A549 (cell line): ENCODE results near the gene CLASP2. TPM values are rescaled to one million over a fixed set of nuclear protein-coding genes. Genes with fewer than 3 reads are reported as not detected.

Experiments used
- ATAC-seq, 2 experiments: fragments of 200-7000 bp in 1 of 2; fragments of >200 bp in 1 of 2; cut with Nextera tagmentation in 1 of 2; cut with Tn5 transposase in 1 of 2; 3 replicates each; pipeline versions ENCODE4 v1.8.0 to v1.9.1; 2018 to 2020; ENCODE audit warnings: mild to moderate bottlenecking in 1 of 2, moderate library complexity in 1 of 2
- CTCF ChIA-PET: fragments of 300-600 bp; sonication (Branson Sonifier 250); formaldehyde crosslinking; extraction: SDS; loops from one replicate; lab custom pipeline; 2021; ENCODE audit warnings: antibody characterized with exemption, inconsistent platforms; lab: Yijun Ruan, JAX
- POLR2A ChIA-PET: fragments of 350-600 bp; formaldehyde crosslinking; extraction: SDS; loops from one replicate; lab custom pipeline; 2021; ENCODE audit warnings: antibody characterized with exemption, inconsistent platforms; lab: Yijun Ruan, JAX
- DNase-seq, 2 experiments: peaks; one replicate each; pipeline versions ENCODE4 v3.0.0 to v3.0.0-alpha.2; 2011 to 2016; ENCODE audit warnings: low read depth in 1 of 2, low spot score in 1 of 2
- FAIRE-seq: peaks from 2 replicates; lab custom pipeline; 2011; peaks lifted over from hg19 to GRCh38; lab: Jason Lieb, UNC
- H3K27ac ChIP-seq, 2 experiments: fragments of >200 bp; sonication (Bioruptor Twin); formaldehyde crosslinking; 3 replicates each; pipeline ENCODE4 v1.5.1; 2016 to 2017
- H3K4me1 ChIP-seq: fragments of >200 bp; sonication (Bioruptor Twin); formaldehyde crosslinking; 3 replicates; pipeline ENCODE4 v1.6.1; 2016
- H3K4me2 ChIP-seq: fragments of >200 bp; sonication (Bioruptor Twin); formaldehyde crosslinking; 3 replicates; pipeline ENCODE4 v1.6.1; 2016
- H3K4me3 ChIP-seq: fragments of >200 bp; sonication (Bioruptor Twin); formaldehyde crosslinking; 3 replicates; pipeline ENCODE4 v1.5.1; 2016
- H3K9me3 ChIP-seq: fragments of >200 bp; sonication (Bioruptor Twin); formaldehyde crosslinking; 3 replicates; pipeline ENCODE4 v1.6.1; 2016
- BHLHE40 ChIP-seq: IDR thresholded peaks from 2 replicates; pipeline ENCODE4 v1.6.1; 2012; ENCODE audit warnings: low read depth, low read length, inconsistent platforms
- CEBPB ChIP-seq, 2 experiments: fragments of >200 bp in 1 of 2; sonication (Bioruptor Twin) in 1 of 2; formaldehyde crosslinking in 1 of 2; IDR thresholded peaks; 2 replicates each; pipeline ENCODE4 v1.6.1; 2012 to 2016
- CHD2 ChIP-seq: fragments of 150-350 bp; IDR thresholded peaks from 2 replicates; pipeline ENCODE4 v1.6.1; 2014; ENCODE audit warnings: low read length; ENCODE audit not compliant: partially characterized antibody
- EP300 ChIP-seq, 2 experiments: fragments of >200 bp; sonication (Bioruptor Twin); formaldehyde crosslinking; IDR thresholded peaks; 2 replicates in 1 of 2; 3 replicates in 1 of 2; pipeline ENCODE4 v1.6.1; 2016 to 2017
- FOSB ChIP-seq: fragments of 250-450 bp; sonication (Bioruptor Pico); IDR thresholded peaks from 2 replicates; pipeline ENCODE4 v1.5.0; 2020; ENCODE audit warnings: mild to moderate bottlenecking, moderate library complexity
- FOSL2 ChIP-seq, 2 experiments: fragments of 450-650 bp in 1 of 2; fragments of >200 bp in 1 of 2; sonication (Bioruptor Twin) in 1 of 2; formaldehyde crosslinking; IDR thresholded peaks; 2 replicates each; pipeline versions ENCODE4 v1.5.0 to v1.6.1; 2016 to 2020; ENCODE audit warnings: mild to moderate bottlenecking in 1 of 2, moderate library complexity in 1 of 2
- FOXS1 ChIP-seq: fragments of 250-450 bp; sonication (Bioruptor Pico); IDR thresholded peaks from 2 replicates; pipeline ENCODE4 v1.5.0; 2020; ENCODE audit warnings: mild to moderate bottlenecking, moderate library complexity
- HDAC2 ChIP-seq: fragments of 200-600 bp; sonication (generic); IDR thresholded peaks from 2 replicates; pipeline ENCODE4 v1.6.1; 2016
- HOXB13 ChIP-seq: fragments of 250-450 bp; sonication (Bioruptor Pico); IDR thresholded peaks from 2 replicates; pipeline ENCODE4 v1.5.0; 2020; ENCODE audit warnings: low read depth, mild to moderate bottlenecking, moderate library complexity
- HOXB5 ChIP-seq: fragments of 250-450 bp; sonication (Bioruptor Pico); IDR thresholded peaks from 2 replicates; pipeline ENCODE4 v1.5.0; 2020; ENCODE audit warnings: mild to moderate bottlenecking, moderate library complexity
- JUNB ChIP-seq: fragments of >200 bp; sonication (Bioruptor Twin); formaldehyde crosslinking; IDR thresholded peaks from 2 replicates; pipeline ENCODE4 v1.6.1; 2016
- NR3C1 ChIP-seq: fragments of >200 bp; sonication (Bioruptor Twin); formaldehyde crosslinking; IDR thresholded peaks from 3 replicates; pipeline ENCODE4 v1.6.1; 2017
- RARB ChIP-seq: fragments of 250-450 bp; sonication (Bioruptor Pico); IDR thresholded peaks from 2 replicates; pipeline ENCODE4 v1.8.0; 2021; ENCODE audit warnings: mild to moderate bottlenecking, moderate library complexity
- RFX5 ChIP-seq: fragments of 450-650 bp; IDR thresholded peaks from 2 replicates; pipeline ENCODE4 v1.7.1; 2014; ENCODE audit warnings: antibody characterized with exemption, mild to moderate bottlenecking, moderate library complexity
- RNF2 ChIP-seq: fragments of 200-600 bp; sonication (generic); IDR thresholded peaks from 2 replicates; pipeline ENCODE4 v1.6.1; 2016; ENCODE audit warnings: low read depth, mild to moderate bottlenecking, antibody characterized with exemption, moderate library complexity, borderline replicate concordance
- SMC3 ChIP-seq: fragments of >200 bp; sonication (Bioruptor Twin); formaldehyde crosslinking; IDR thresholded peaks from 3 replicates; pipeline ENCODE4 v1.6.1; 2018; ENCODE audit warnings: inconsistent platforms
- TP53 ChIP-seq: fragments of 250-450 bp; sonication (Bioruptor Pico); IDR thresholded peaks from 2 replicates; pipeline ENCODE4 v1.5.0; 2021; ENCODE audit warnings: mild to moderate bottlenecking, moderate library complexity
- ZC3H11A ChIP-seq: fragments of 450-650 bp; IDR thresholded peaks from 2 replicates; pipeline ENCODE4 v1.6.1; 2014; ENCODE audit warnings: antibody characterized with exemption, mild to moderate bottlenecking
- ZSCAN20 ChIP-seq: fragments of 250-450 bp; sonication (Bioruptor Pico); IDR thresholded peaks from 2 replicates; pipeline ENCODE4 v1.8.0; 2022; ENCODE audit warnings: mild to moderate bottlenecking, moderate library complexity
- WGBS: methylation state at CpG from one replicate; pipeline ENCODE4 v1.1.6; 2017; ENCODE audit errors: missing lambda C conversion rate; 5-methylcytosine and 5-hydroxymethylcytosine counted together
- polyA plus RNA-seq, 4 experiments: library from polyadenylated mRNA; depleted of rRNA in 3 of 4; stranded (reverse); fragments of >200 nt; fragmentation: RNase III in 1 of 4; extraction: RNeasy Plus Mini Kit Qiagen cat#74134 plus additional on column Dnase treatment in 1 of 4; gene quantifications; 2 replicates in 3 of 4; 3 replicates in 1 of 4; pipeline ENCODE4 v1.2.3, GENCODE V29; 2011 to 2017
- TF ChIP-seq, protein P1 (sequence below): fragments of >200 bp; sonication (Bioruptor Twin); formaldehyde crosslinking; IDR thresholded peaks from 3 replicates; pipeline ENCODE4 v1.6.1; 2016
- TF ChIP-seq, protein P2 (sequence below): IDR thresholded peaks from 2 replicates; pipeline ENCODE4 v1.6.1; 2012
- TF ChIP-seq, protein P3 (sequence below): fragments of 250-450 bp; sonication (Bioruptor Pico); IDR thresholded peaks from 2 replicates; pipeline ENCODE4 v1.5.0; 2020; ENCODE audit warnings: low read depth, mild to moderate bottlenecking, moderate library complexity
- TF ChIP-seq, protein P4 (sequence below): fragments of 450-650 bp; IDR thresholded peaks from 2 replicates; pipeline ENCODE4 v1.6.1; 2014; ENCODE audit warnings: antibody characterized with exemption
- TF ChIP-seq, protein P5 (sequence below): fragments of 150-350 bp; IDR thresholded peaks from 2 replicates; pipeline ENCODE4 v1.6.1; 2014; ENCODE audit warnings: low read depth, mild to moderate bottlenecking, low read length

The CLASP2 gene
- polyA plus RNA-seq, 2 of the 4 experiments (the other 2 are of a cell fraction), result 18.1 to 66.5 TPM

DNA sequence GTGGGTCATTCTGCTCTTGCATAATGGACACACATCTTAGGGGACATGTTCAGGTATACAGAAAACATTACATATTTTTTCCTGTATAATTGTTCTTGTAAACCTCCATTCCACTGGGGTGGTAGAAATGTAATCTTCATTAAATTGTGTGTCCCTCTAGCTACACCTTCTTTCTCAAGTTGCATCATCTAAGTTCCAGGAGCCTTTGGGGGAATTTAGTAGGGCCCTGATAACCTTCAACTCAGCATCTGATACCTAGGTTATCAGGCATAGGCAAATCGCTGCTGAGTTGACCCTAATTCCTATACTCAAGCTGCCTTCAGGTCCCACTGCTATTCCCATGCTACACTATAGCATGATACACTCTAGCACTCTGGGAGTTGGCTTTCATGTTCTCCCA is 19.1 kb upstream of the CLASP2 start:
- POLR2A ChIA-PET, result no interaction called here
- peaks cover 8% of the 10 kb centered on the region for H3K9me3 ChIP-seq
- ATAC-seq (no peak), FAIRE-seq (no peak), DNase-seq (no peak)
- 0% methylated on average over 1 of the region's 1 CpG for WGBS
- H3K4me2 ChIP-seq, result no peak overlapping the region
- CTCF ChIA-PET, result no interaction called here
- H3K4me1 ChIP-seq, result no peaks in the 10 kb centered on the region
- no peak for TF ChIP-seq SMC3
- no peak for TF ChIP-seq ZC3H11A
- TF ChIP-seq FOXS1 (CRISPR knock-in tag), result no peak
- TF ChIP-seq, protein P1, sequence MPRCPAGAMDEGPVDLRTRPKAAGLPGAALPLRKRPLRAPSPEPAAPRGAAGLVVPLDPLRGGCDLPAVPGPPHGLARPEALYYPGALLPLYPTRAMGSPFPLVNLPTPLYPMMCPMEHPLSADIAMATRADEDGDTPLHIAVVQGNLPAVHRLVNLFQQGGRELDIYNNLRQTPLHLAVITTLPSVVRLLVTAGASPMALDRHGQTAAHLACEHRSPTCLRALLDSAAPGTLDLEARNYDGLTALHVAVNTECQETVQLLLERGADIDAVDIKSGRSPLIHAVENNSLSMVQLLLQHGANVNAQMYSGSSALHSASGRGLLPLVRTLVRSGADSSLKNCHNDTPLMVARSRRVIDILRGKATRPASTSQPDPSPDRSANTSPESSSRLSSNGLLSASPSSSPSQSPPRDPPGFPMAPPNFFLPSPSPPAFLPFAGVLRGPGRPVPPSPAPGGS, result no peak
- TF ChIP-seq, protein P2, sequence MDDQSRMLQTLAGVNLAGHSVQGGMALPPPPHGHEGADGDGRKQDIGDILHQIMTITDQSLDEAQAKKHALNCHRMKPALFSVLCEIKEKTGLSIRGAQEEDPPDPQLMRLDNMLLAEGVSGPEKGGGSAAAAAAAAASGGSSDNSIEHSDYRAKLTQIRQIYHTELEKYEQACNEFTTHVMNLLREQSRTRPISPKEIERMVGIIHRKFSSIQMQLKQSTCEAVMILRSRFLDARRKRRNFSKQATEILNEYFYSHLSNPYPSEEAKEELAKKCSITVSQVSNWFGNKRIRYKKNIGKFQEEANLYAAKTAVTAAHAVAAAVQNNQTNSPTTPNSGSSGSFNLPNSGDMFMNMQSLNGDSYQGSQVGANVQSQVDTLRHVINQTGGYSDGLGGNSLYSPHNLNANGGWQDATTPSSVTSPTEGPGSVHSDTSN, result no peak
- no peak for TF ChIP-seq FOSL2 (IDR thresholded peaks at IDR 0.05)
- TF ChIP-seq FOSL2 (CRISPR knock-in tag; IDR thresholded peaks at IDR 0.05), result no peak
- no peak for TF ChIP-seq HDAC2
- no peak for TF ChIP-seq CHD2
- no peak for TF ChIP-seq HOXB13
- no peak for TF ChIP-seq RARB (CRISPR knock-in tag)
- TF ChIP-seq, all 56 proteins: peak for 0
- Histone ChIP-seq H3K4me3 (no peak overlapping the region), H3K27ac (no peak overlapping the region)

DNA sequence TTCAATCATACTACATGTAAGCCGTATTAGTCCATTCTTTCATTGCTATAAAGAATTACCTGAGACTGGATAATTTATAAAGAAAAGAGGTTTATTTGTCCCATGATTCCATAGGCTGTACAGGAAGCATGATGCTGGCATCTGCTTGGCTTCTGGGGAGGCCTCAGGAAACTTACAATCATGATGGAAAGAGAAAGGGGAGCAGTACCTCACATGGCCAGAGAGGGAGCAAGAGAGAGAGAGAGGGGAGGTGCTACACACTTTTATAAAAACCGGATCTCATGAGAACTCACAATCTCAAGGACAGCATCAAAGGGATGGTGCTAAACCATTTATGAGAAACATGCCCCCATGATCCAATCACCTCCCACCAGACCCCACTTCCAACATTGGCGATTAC is 14.3 kb upstream of the CLASP2 start:
- WGBS, result 82% methylated on average over 3 of the region's 3 CpGs
- Histone ChIP-seq H3K4me3 (no peak overlapping the region), H3K4me2 (no peak overlapping the region), H3K27ac (no peak overlapping the region), H3K9me3 (peaks cover 12% of the 10 kb centered on the region), H3K4me1 (no peaks in the 10 kb centered on the region)
- POLR2A ChIA-PET, result no interaction called here
- no peak for TF ChIP-seq FOSB (CRISPR knock-in tag)
- TF ChIP-seq, protein P3, sequence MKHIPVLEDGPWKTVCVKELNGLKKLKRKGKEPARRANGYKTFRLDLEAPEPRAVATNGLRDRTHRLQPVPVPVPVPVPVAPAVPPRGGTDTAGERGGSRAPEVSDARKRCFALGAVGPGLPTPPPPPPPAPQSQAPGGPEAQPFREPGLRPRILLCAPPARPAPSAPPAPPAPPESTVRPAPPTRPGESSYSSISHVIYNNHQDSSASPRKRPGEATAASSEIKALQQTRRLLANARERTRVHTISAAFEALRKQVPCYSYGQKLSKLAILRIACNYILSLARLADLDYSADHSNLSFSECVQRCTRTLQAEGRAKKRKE (CRISPR knock-in tag), result peak; percentile 19; the same call in 1 of the 2 replicates
- no peak for TF ChIP-seq EP300 (IDR thresholded peaks at IDR 0.05)
- TF ChIP-seq RNF2, result no peak
- DNase-seq (peak in 1 of 2 experiments; percentile 37), ATAC-seq (no peak), FAIRE-seq (no peak)
- CTCF ChIA-PET, result no interaction called here

DNA sequence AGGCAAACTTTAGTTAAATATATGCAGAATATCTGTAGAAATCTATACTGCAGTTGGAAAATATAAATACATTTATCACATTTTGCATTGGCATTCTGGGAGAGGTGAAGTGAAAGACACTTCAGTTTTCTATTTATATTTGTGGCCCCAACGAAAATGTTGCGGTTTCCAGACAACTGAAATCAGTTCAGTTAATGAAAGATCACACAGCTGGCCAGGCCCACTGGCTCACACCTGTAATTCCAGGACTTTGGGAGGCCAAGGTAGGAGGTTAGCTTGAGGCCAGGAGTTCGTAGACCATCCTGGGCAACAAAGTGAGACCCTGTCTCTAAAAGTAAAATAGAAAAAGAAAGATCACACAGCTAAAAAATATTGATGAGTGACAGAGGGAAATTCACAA is 11.9 kb upstream of the CLASP2 start:
- no peak for DNase-seq
- WGBS, result 44% methylated on average over 3 of the region's 3 CpGs
- TF ChIP-seq, protein P4, sequence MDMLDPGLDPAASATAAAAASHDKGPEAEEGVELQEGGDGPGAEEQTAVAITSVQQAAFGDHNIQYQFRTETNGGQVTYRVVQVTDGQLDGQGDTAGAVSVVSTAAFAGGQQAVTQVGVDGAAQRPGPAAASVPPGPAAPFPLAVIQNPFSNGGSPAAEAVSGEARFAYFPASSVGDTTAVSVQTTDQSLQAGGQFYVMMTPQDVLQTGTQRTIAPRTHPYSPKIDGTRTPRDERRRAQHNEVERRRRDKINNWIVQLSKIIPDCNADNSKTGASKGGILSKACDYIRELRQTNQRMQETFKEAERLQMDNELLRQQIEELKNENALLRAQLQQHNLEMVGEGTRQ, result no peak
- TF ChIP-seq HOXB13 (no peak), CEBPB (IDR thresholded peaks at IDR 0.05) (no peak), HOXB5 (no peak), RFX5 (no peak), BHLHE40 (no peak), ZSCAN20 (no peak), TP53 (CRISPR knock-in tag) (no peak), FOXS1 (CRISPR knock-in tag) (no peak), RARB (CRISPR knock-in tag) (no peak), JUNB (no peak), NR3C1 (no peak)
- TF ChIP-seq, protein P5, sequence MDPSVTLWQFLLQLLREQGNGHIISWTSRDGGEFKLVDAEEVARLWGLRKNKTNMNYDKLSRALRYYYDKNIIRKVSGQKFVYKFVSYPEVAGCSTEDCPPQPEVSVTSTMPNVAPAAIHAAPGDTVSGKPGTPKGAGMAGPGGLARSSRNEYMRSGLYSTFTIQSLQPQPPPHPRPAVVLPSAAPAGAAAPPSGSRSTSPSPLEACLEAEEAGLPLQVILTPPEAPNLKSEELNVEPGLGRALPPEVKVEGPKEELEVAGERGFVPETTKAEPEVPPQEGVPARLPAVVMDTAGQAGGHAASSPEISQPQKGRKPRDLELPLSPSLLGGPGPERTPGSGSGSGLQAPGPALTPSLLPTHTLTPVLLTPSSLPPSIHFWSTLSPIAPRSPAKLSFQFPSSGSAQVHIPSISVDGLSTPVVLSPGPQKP, result no peak
- TF ChIP-seq, protein P2, result no peak
- TF ChIP-seq, all 56 proteins: peak for 0
- no peak overlapping the region for H3K4me2 ChIP-seq
- peaks cover 12% of the 10 kb centered on the region for H3K9me3 ChIP-seq
- FAIRE-seq, result no peak
- no peak overlapping the region for H3K4me3 ChIP-seq
- H3K27ac ChIP-seq, result no peak overlapping the region
- no peaks in the 10 kb centered on the region for H3K4me1 ChIP-seq
- no peak for ATAC-seq
- ChIA-PET CTCF (interaction anchor here (1.8 kb wide), 1 partner anchor 13 kb away, joined by 5 read pairs; no protein-coding TSS in a partner anchor), POLR2A (no interaction called here)
